ENCODE results near the gene COBL. TPM values are rescaled to one million over a fixed set of nuclear protein-coding genes. Genes with fewer than 3 reads are reported as not detected.

Gene COBL
- total RNA-seq, 2 donors from 2014 or later, result 27.5 to 28.3 TPM

- no peaks in the 10 kb centered on the region for H3K4me1 Mint-ChIP-seq
- no peak for DNase-seq
- Histone ChIP-seq H3K27me3 (ENCODE audit: control insufficient read depth, insufficient read depth, low read length, poor library complexity, severe bottlenecking) (no peaks in the 10 kb centered on the region), H3K9me3 (ENCODE audit: control insufficient read depth, low read length) (no peaks in the 10 kb centered on the region), H3K4me1 (ENCODE audit: control insufficient read depth, insufficient read depth, low read length) (no peaks in the 10 kb centered on the region), H3K27ac (ENCODE audit: low read depth, low read length) (no peak overlapping the region), H3K36me3 (ENCODE audit: control insufficient read depth, insufficient read depth, low read length) (no peaks in the 10 kb centered on the region), H3K4me3 (ENCODE audit: low read length) (no peak overlapping the region), H3K9ac (ENCODE audit: extremely low read depth, low read length, poor library complexity, severe bottlenecking) (no peak overlapping the region)
- no peaks in the 10 kb centered on the region for H3K9me3 Mint-ChIP-seq
- no peak overlapping the region for H3K27ac Mint-ChIP-seq
- peaks cover 4% of the 10 kb centered on the region for H3K36me3 Mint-ChIP-seq (ENCODE audit: low read depth)
- WGBS, 2 experiments (ENCODE audit: insufficient coverage in 1 of 2, insufficient read length in 1 of 2), result 94% methylated on average over 3 to 6 of the region's 6 CpGs
- TF ChIP-seq CTCF (conservative IDR thresholded peaks at IDR 0.05), result no peak
- H3K4me3 Mint-ChIP-seq, result no peak overlapping the region
- H3K27me3 Mint-ChIP-seq (ENCODE audit: insufficient read depth), result no peaks in the 10 kb centered on the region
Measured at GRCh38 chr7:51182636-51183166, 133.9 kb downstream of the COBL start.

GRCh38 chr7:51180092-51180491 is 136.5 kb downstream of the COBL start:
- 95 to 100% methylated on average over 4 of the region's 4 CpGs for WGBS, 2 experiments (ENCODE audit: insufficient coverage in 1 of 2, insufficient read length in 1 of 2)
- Histone ChIP-seq H3K9me3 (ENCODE audit: control insufficient read depth, low read length) (no peaks in the 10 kb centered on the region), H3K9ac (ENCODE audit: extremely low read depth, low read length, poor library complexity, severe bottlenecking) (no peak overlapping the region), H3K4me3 (ENCODE audit: low read length) (no peak overlapping the region), H3K27ac (ENCODE audit: low read depth, low read length) (no peak overlapping the region), H3K27me3 (ENCODE audit: control insufficient read depth, insufficient read depth, low read length, poor library complexity, severe bottlenecking) (no peaks in the 10 kb centered on the region), H3K4me1 (ENCODE audit: control insufficient read depth, insufficient read depth, low read length) (no peaks in the 10 kb centered on the region), H3K36me3 (ENCODE audit: control insufficient read depth, insufficient read depth, low read length) (no peaks in the 10 kb centered on the region)
- H3K9me3 Mint-ChIP-seq, result no peaks in the 10 kb centered on the region
- peaks cover 18% of the 10 kb centered on the region for H3K4me1 Mint-ChIP-seq
- no peak for DNase-seq
- H3K27ac Mint-ChIP-seq, result no peak overlapping the region
- no peak for TF ChIP-seq CTCF (conservative IDR thresholded peaks at IDR 0.05)
- H3K36me3 Mint-ChIP-seq (ENCODE audit: low read depth), result peaks cover 4% of the 10 kb centered on the region
- H3K27me3 Mint-ChIP-seq (ENCODE audit: insufficient read depth), result no peaks in the 10 kb centered on the region
- H3K4me3 Mint-ChIP-seq, result no peak overlapping the region

- Mint-ChIP-seq H3K4me3 (no peak overlapping the region), H3K27ac (peak overlapping the region; percentile 75), H3K36me3 (ENCODE audit: low read depth) (no peaks in the 10 kb centered on the region), H3K4me1 (peaks cover 20% of the 10 kb centered on the region), H3K27me3 (ENCODE audit: insufficient read depth) (no peaks in the 10 kb centered on the region), H3K9me3 (no peaks in the 10 kb centered on the region)
- DNase-seq, result no peak
- Histone ChIP-seq H3K27me3 (ENCODE audit: control insufficient read depth, insufficient read depth, low read length, poor library complexity, severe bottlenecking) (no peaks in the 10 kb centered on the region), H3K4me3 (ENCODE audit: low read length) (no peak overlapping the region), H3K9ac (ENCODE audit: extremely low read depth, low read length, poor library complexity, severe bottlenecking) (no peak overlapping the region), H3K36me3 (ENCODE audit: control insufficient read depth, insufficient read depth, low read length) (no peaks in the 10 kb centered on the region), H3K27ac (ENCODE audit: low read depth, low read length) (no peak overlapping the region), H3K9me3 (ENCODE audit: control insufficient read depth, low read length) (no peaks in the 10 kb centered on the region), H3K4me1 (ENCODE audit: control insufficient read depth, insufficient read depth, low read length) (no peaks in the 10 kb centered on the region)
- TF ChIP-seq CTCF (conservative IDR thresholded peaks at IDR 0.05), result no peak
- 33 to 37% methylated on average over 3 of the region's 3 CpGs for WGBS, 2 experiments (ENCODE audit: insufficient coverage in 1 of 2, insufficient read length in 1 of 2)
Measured at GRCh38 chr7:51175992-51176388, 140.6 kb downstream of the COBL start.
